ENCODE results near the gene OR4K14. TPM values are rescaled to one million over a fixed set of nuclear protein-coding genes. Genes with fewer than 3 reads are reported as not detected.
"Not testable (repeated sequence)": the region's sequence is repeated elsewhere in the genome, so short reads cannot be mapped to it uniquely, and the experiment has no call there.

The OR4K14 gene
- total and polyA plus RNA-seq, 2 experiments from 2014 or later, result not detected

DNA sequence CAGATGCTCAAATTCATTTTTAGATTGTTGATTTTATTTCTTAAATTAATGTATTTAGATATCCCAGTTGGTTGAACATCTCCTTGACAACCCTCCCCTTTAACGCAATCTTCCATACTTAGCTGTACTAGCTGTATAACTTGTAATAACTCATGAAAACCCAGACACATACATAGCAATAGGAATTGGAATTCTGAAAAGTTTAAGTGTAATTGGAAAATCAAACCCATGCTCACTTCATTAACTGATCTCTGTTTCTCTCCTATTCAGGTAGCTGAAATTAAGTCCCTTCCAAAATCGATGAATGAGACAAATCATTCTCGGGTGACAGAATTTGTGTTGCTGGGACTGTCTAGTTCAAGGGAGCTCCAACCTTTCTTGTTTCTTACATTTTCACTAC lies 43.8 kb downstream of the OR4K14 start, which contains the start of gene OR4K15:
TSS of gene OR4K15 (plus strand) at position 301 of the 400 bp plus-strand sequence. CDS start at position 301, 0 bp downstream.
- TF ChIP-seq, protein P1, sequence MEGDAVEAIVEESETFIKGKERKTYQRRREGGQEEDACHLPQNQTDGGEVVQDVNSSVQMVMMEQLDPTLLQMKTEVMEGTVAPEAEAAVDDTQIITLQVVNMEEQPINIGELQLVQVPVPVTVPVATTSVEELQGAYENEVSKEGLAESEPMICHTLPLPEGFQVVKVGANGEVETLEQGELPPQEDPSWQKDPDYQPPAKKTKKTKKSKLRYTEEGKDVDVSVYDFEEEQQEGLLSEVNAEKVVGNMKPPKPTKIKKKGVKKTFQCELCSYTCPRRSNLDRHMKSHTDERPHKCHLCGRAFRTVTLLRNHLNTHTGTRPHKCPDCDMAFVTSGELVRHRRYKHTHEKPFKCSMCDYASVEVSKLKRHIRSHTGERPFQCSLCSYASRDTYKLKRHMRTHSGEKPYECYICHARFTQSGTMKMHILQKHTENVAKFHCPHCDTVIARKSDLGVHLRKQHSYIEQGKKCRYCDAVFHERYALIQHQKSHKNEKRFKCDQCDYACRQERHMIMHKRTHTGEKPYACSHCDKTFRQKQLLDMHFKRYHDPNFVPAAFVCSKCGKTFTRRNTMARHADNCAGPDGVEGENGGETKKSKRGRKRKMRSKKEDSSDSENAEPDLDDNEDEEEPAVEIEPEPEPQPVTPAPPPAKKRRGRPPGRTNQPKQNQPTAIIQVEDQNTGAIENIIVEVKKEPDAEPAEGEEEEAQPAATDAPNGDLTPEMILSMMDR (IDR thresholded peaks at IDR 0.05; ENCODE audit: low read depth, low read length), result no peak
- no peaks in the 10 kb centered on the region for H3K9me3 ChIP-seq (ENCODE audit: low read depth)
- no peak for DNase-seq (ENCODE audit: low read depth in 1 of 2, low spot score in 1 of 2)
- H3K4me3 ChIP-seq, result no peak within 1 kb of the TSS
- no peaks in the 10 kb centered on the region for H3K4me1 ChIP-seq (ENCODE audit: low read depth)
- no peak within 1 kb of the TSS for H3K27ac ChIP-seq
- no peaks in the 10 kb centered on the region for H3K36me3 ChIP-seq
- no peaks in the 10 kb centered on the region for H3K27me3 ChIP-seq

DNA sequence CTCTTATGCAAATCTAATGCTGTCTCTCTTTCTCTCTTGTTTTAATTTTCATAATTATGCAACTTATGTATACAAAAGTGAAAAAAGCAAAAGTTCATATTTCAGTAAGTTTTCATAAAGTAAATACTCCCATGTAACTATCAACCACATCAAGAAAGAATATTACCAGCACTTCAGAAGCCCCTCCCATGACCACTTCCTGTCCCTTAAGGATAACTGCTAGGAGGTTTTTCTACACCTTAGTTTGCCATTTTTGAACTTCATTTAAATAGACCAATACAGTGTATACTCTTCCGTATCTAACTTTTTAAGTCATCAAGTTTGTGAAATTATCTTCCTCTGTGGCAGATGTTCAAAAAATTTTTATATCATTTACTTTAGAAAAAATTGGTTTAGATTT lies 44.3 kb downstream of the OR4K14 start:
- TF ChIP-seq, protein P1 (IDR thresholded peaks at IDR 0.05; ENCODE audit: low read depth, low read length), result no peak
- no peak overlapping the region for H3K4me3 ChIP-seq
- H3K36me3 ChIP-seq, result no peaks in the 10 kb centered on the region
- no peaks in the 10 kb centered on the region for H3K9me3 ChIP-seq (ENCODE audit: low read depth)
- no peak overlapping the region for H3K27ac ChIP-seq
- no peaks in the 10 kb centered on the region for H3K27me3 ChIP-seq
- no peak for DNase-seq (ENCODE audit: low read depth in 1 of 2, low spot score in 1 of 2)
- H3K4me1 ChIP-seq (ENCODE audit: low read depth), result no peaks in the 10 kb centered on the region

DNA sequence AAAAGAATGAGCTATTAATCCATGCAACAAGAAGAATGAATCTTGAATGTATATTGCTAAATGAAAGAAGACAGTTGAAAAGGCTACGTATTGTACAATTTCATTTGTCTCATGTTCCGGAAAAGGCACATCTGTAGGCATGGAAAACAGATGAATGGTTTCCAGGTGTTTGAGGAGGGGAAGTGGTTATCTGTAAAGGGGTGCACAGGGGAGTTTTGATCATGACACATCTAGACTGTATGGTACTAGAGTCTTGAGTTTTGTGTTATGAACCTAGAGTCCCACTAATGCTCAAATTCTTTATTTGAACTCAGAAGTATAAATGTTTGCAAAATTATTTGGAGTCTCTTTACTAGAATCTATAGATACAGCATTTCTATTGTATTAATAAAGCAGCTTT lies 49.4 kb downstream of the OR4K14 start:
- H3K4me3 ChIP-seq, H3K27ac ChIP-seq: not testable (repeated sequence)

More for the DNA sequence above, 49.4 kb downstream of the OR4K14 start:
- H3K4me1 ChIP-seq (ENCODE audit: low read depth); H3K27me3 ChIP-seq; H3K9me3 ChIP-seq (ENCODE audit: low read depth); H3K36me3 ChIP-seq; DNase-seq (ENCODE audit: low read depth in 1 of 2, low spot score in 1 of 2): not testable (repeated sequence)

Other genes with a start within 250 kb of the OR4K14 start
- gene OR4M1, start 245.8 kb downstream of the OR4K14 start, total RNA-seq, result not detected in 2 replicates
- gene OR4M1, start 245.8 kb downstream of the OR4K14 start, polyA plus RNA-seq, result not detected in 2 replicates
- not detected in 2 replicates for gene OR4N2, start 215.5 kb downstream of the OR4K14 start, total RNA-seq
- not detected in 2 replicates for gene OR4N2, start 215.5 kb downstream of the OR4K14 start, polyA plus RNA-seq
- not detected in 2 replicates for gene OR4K2, start 144.2 kb downstream of the OR4K14 start, total RNA-seq
- gene OR4K2, start 144.2 kb downstream of the OR4K14 start, polyA plus RNA-seq, result not detected in 2 replicates
- not detected in 2 replicates for gene OR4K5, start 98.7 kb downstream of the OR4K14 start, total RNA-seq
- not detected in 2 replicates for gene OR4K5, start 98.7 kb downstream of the OR4K14 start, polyA plus RNA-seq
- not detected in 2 replicates for gene OR4K1, start 88.4 kb downstream of the OR4K14 start, total RNA-seq
- not detected in 2 replicates for gene OR4K1, start 88.4 kb downstream of the OR4K14 start, polyA plus RNA-seq
- not detected in 2 replicates for gene OR4K15, start 43.7 kb downstream of the OR4K14 start, total RNA-seq
- not detected in 2 replicates for gene OR4K15, start 43.7 kb downstream of the OR4K14 start, polyA plus RNA-seq
- gene OR4Q2, start 17.1 kb downstream of the OR4K14 start, total RNA-seq, result not detected in 2 replicates
- gene OR4Q2, start 17.1 kb downstream of the OR4K14 start, polyA plus RNA-seq, result not detected in 2 replicates
- gene OR4K13, start 16.7 kb upstream of the OR4K14 start, total RNA-seq, result not detected in 2 replicates
- gene OR4K13, start 16.7 kb upstream of the OR4K14 start, polyA plus RNA-seq, result not detected in 2 replicates
- not detected in 2 replicates for gene OR4L1, start 40.7 kb upstream of the OR4K14 start, total RNA-seq
- gene OR4L1, start 40.7 kb upstream of the OR4K14 start, polyA plus RNA-seq, result not detected in 2 replicates
- not detected in 2 replicates for gene OR4K17, start 91.4 kb upstream of the OR4K14 start, total RNA-seq
- gene OR4K17, start 91.4 kb upstream of the OR4K14 start, polyA plus RNA-seq, result not detected in 2 replicates
- gene OR4N5, start 119.5 kb upstream of the OR4K14 start, total RNA-seq, result not detected in 2 replicates
- gene OR4N5, start 119.5 kb upstream of the OR4K14 start, polyA plus RNA-seq, result not detected in 2 replicates
- not detected in 2 replicates for gene OR11G2, start 171.6 kb upstream of the OR4K14 start, total RNA-seq
- gene OR11G2, start 171.6 kb upstream of the OR4K14 start, polyA plus RNA-seq, result not detected in 2 replicates
- gene OR11H6, start 204.4 kb upstream of the OR4K14 start, total RNA-seq, result not detected in 2 replicates
- gene OR11H6, start 204.4 kb upstream of the OR4K14 start, polyA plus RNA-seq, result not detected in 2 replicates
- not detected in 2 replicates for gene OR11H7, start 209.7 kb upstream of the OR4K14 start, total RNA-seq
- not detected in 2 replicates for gene OR11H7, start 209.7 kb upstream of the OR4K14 start, polyA plus RNA-seq
- gene OR11H4, start 220.0 kb upstream of the OR4K14 start, total RNA-seq, result not detected in 2 replicates
- gene OR11H4, start 220.0 kb upstream of the OR4K14 start, polyA plus RNA-seq, result not detected in 2 replicates

Data from cardiac muscle cell (in vitro differentiated cells and primary cell).